AG09309 (cell line): ENCODE data around the gene GALNT18.

ENCODE experiments used
- DNase-seq: peaks from one replicate; pipeline ENCODE4 v3.0.0-alpha.2; 2010; ENCODE audit warnings: low read depth
- H3K4me3 ChIP-seq: 2 replicates; pipeline ENCODE4 v1.5.1; 2011; ENCODE audit warnings: mild to moderate bottlenecking, low read depth, low read length, moderate library complexity; ENCODE audit not compliant: control insufficient read depth
- TF ChIP-seq, protein P1 (sequence below): IDR thresholded peaks from 2 replicates; pipeline ENCODE4 v1.5.1; 2011; ENCODE audit warnings: mild to moderate bottlenecking, low read depth, low read length, inconsistent platforms; ENCODE audit not compliant: insufficient read depth, control insufficient read depth; ENCODE audit errors: missing control alignments

The GALNT18 gene

DNA sequence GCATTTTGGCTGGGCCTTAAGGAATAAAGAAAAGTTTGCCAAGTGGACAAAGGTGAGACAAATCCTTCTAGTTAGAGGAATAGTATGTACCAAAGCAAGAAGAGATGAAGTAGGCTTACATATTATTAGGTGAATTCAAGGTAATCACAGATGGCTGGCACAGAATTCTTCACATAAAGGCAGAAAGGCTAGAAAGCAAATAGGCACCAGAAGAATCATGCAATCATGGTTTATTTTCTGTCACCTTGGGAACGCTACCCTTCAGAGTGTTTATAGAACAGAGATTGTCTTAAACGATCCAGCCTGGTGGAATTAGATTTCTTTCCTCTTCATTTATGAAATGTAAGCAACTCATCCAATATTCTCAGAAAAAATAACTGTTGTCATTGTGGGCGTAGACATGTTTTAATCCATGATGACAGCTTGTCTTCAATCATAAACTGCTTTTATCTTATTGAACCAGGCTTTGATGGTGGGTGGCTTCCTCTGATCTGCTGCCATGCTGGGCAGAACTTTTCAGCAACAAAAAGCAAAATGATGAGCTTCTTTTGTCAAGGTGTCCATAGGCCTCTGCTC lies 219.8 kb downstream of the GALNT18 start:
- no peak for DNase-seq
- H3K4me3 ChIP-seq = no peak overlapping the region
- TF ChIP-seq, protein P1, sequence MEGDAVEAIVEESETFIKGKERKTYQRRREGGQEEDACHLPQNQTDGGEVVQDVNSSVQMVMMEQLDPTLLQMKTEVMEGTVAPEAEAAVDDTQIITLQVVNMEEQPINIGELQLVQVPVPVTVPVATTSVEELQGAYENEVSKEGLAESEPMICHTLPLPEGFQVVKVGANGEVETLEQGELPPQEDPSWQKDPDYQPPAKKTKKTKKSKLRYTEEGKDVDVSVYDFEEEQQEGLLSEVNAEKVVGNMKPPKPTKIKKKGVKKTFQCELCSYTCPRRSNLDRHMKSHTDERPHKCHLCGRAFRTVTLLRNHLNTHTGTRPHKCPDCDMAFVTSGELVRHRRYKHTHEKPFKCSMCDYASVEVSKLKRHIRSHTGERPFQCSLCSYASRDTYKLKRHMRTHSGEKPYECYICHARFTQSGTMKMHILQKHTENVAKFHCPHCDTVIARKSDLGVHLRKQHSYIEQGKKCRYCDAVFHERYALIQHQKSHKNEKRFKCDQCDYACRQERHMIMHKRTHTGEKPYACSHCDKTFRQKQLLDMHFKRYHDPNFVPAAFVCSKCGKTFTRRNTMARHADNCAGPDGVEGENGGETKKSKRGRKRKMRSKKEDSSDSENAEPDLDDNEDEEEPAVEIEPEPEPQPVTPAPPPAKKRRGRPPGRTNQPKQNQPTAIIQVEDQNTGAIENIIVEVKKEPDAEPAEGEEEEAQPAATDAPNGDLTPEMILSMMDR = no peak

DNA sequence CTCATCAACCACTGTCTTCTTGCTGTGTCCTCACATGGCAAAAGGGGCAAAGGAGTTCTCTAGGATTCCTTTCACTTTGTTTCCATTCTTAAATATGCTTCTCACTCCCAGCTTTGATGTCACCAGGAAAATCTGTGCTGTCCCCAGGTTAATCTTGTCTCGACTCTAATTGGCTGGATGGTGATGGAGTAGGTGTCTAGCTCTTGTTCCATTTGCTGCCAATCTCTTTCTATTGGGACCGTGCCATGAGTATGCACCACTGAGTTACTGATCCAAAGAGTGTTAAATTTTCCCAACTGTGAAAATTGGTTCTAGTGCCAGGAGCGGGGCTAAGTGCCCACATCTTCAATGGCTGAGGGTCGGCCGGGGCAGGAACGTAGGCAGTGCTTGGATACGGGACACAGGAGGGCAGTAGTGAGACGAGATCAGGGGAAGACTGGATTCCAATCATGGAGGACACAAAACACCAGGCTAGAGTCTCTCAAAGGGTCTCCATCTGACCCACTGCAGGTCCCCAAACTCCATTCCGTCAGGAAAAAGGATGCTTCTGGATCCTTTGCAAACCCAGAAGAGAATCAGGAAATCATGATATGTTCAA lies 221.1 kb downstream of the GALNT18 start:
- DNase-seq = no peak
- H3K4me3 ChIP-seq = no peak overlapping the region
- TF ChIP-seq, protein P1 = peak; percentile 30

GRCh38 chr11:11400121-11400520 lies 221.7 kb downstream of the GALNT18 start:
- no peak overlapping the region for H3K4me3 ChIP-seq
- no peak for DNase-seq
- TF ChIP-seq, protein P1 = no peak

- TF ChIP-seq, protein P1 = no peak
- H3K4me3 ChIP-seq = no peak overlapping the region
- no peak for DNase-seq
Observed at GRCh38 chr11:11397781-11398180, 224.0 kb downstream of the GALNT18 start.

DNA sequence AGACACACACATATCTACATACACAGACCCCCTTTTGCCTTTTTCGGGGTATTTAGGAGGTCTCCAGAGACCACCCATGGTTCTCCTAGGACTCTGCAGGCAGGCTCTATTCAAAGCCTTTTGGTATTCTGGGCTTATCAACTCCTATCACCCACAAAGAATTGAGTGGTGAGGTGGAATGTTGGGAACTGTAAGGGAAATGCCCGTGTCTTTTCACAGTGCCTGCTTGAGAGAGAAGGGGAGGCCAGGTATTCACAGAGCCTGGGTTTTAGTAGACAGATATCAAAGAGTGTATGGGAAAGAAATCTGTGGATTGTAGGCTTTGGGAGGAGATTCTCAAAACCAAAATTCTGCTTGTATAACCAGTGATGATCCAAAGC lies 224.8 kb downstream of the GALNT18 start:
- TF ChIP-seq, protein P1 = no peak
- no peak overlapping the region for H3K4me3 ChIP-seq
- DNase-seq = no peak

- DNase-seq = peak; percentile 89
- H3K4me3 ChIP-seq = no peak overlapping the region
- TF ChIP-seq, protein P1 = no peak
Observed at GRCh38 chr11:11396301-11397035, 225.3 kb downstream of the GALNT18 start.
